Osteocyte (in vitro differentiated cells): Measurements from ENCODE around the gene ZMIZ1. TPM values are rescaled to one million over a fixed set of nuclear protein-coding genes. Genes with fewer than 3 reads are reported as not detected.

Source experiments
- DNase-seq: peaks from one replicate; pipeline ENCODE4 v3.0.0; 2021; ENCODE audit warnings: mixed read lengths; ENCODE audit not compliant: unreplicated experiment; ENCODE audit errors: extremely low spot score
- H3K27ac Mint-ChIP-seq: one replicate; pipeline ENCODE4 v1.8.0; 2021; ENCODE audit warnings: mild to moderate bottlenecking, mixed read lengths; ENCODE audit not compliant: unreplicated experiment
- H3K27me3 Mint-ChIP-seq: one replicate; pipeline ENCODE4 v1.8.0; 2021; ENCODE audit warnings: mixed read lengths; ENCODE audit not compliant: unreplicated experiment
- H3K36me3 Mint-ChIP-seq: one replicate; pipeline ENCODE4 v1.8.0; 2021; ENCODE audit warnings: mixed read lengths; ENCODE audit not compliant: unreplicated experiment
- H3K4me1 Mint-ChIP-seq: one replicate; pipeline ENCODE4 v1.8.0; 2021; ENCODE audit warnings: mixed read lengths; ENCODE audit not compliant: unreplicated experiment
- H3K4me3 Mint-ChIP-seq: one replicate; pipeline ENCODE4 v1.8.0; 2021; ENCODE audit warnings: mild to moderate bottlenecking, moderate library complexity, mixed read lengths; ENCODE audit not compliant: unreplicated experiment
- H3K9me3 Mint-ChIP-seq: one replicate; pipeline ENCODE4 v1.8.0; 2021; ENCODE audit warnings: mixed read lengths; ENCODE audit not compliant: unreplicated experiment
- CTCF ChIP-seq: fragments of 200-600 bp; sonication (generic); IDR thresholded peaks from 2 replicates; pipeline ENCODE4 v1.5.0; 2021; ENCODE audit warnings: antibody characterized with exemption, mild to moderate bottlenecking, moderate library complexity
- total RNA-seq: library from RNA; stranded (reverse); gene quantifications from 2 replicates; pipeline ENCODE4 v1.2.1, GENCODE V29; 2021

ZMIZ1 gene
- total RNA-seq, 1 donor from 2014 or later = 90.5 TPM

- no peak for DNase-seq
- H3K27me3 Mint-ChIP-seq = no peaks in the 10 kb centered on the region
- H3K36me3 Mint-ChIP-seq = peaks cover 3% of the 10 kb centered on the region
- H3K9me3 Mint-ChIP-seq = no peaks in the 10 kb centered on the region
- H3K4me1 Mint-ChIP-seq = peaks cover 67% of the 10 kb centered on the region
- no peak overlapping the region for H3K4me3 Mint-ChIP-seq
- H3K27ac Mint-ChIP-seq = peak overlapping the region; percentile 19
- TF ChIP-seq CTCF = no peak
Observed at GRCh38 chr10:79111846-79112614, 43.3 kb downstream of the ZMIZ1 start.

GRCh38 chr10:79112881-79113431 lies 44.2 kb downstream of the ZMIZ1 start:
- no peak for TF ChIP-seq CTCF
- Mint-ChIP-seq H3K9me3 (no peaks in the 10 kb centered on the region), H3K4me1 (peaks cover 64% of the 10 kb centered on the region), H3K27me3 (no peaks in the 10 kb centered on the region), H3K36me3 (peaks cover 3% of the 10 kb centered on the region), H3K27ac (peak overlapping the region; percentile 74), H3K4me3 (no peak overlapping the region)
- DNase-seq = no peak

- Mint-ChIP-seq H3K9me3 (no peaks in the 10 kb centered on the region), H3K27ac (peak overlapping the region; percentile 74), H3K27me3 (no peaks in the 10 kb centered on the region), H3K4me3 (no peak overlapping the region), H3K4me1 (peaks cover 60% of the 10 kb centered on the region), H3K36me3 (peaks cover 3% of the 10 kb centered on the region)
- no peak for DNase-seq
- no peak for TF ChIP-seq CTCF
Observed at GRCh38 chr10:79113827-79114226, 45.1 kb downstream of the ZMIZ1 start.

- no peaks in the 10 kb centered on the region for H3K9me3 Mint-ChIP-seq
- H3K4me1 Mint-ChIP-seq = peaks cover 60% of the 10 kb centered on the region
- H3K27ac Mint-ChIP-seq = no peak overlapping the region
Observed at GRCh38 chr10:79115302-79115701, 46.5 kb downstream of the ZMIZ1 start.

More at GRCh38 chr10:79115302-79115701, 46.5 kb downstream of the ZMIZ1 start:
- Mint-ChIP-seq H3K27me3 (no peaks in the 10 kb centered on the region), H3K36me3 (peaks cover 6% of the 10 kb centered on the region), H3K4me3 (no peak overlapping the region)
- TF ChIP-seq CTCF = no peak
- DNase-seq = no peak
